Hindlimb muscle (tissue), 1 donor: ENCODE data around the gene NOXA1. TPM values are rescaled to one million over a fixed set of nuclear protein-coding genes. Genes with fewer than 3 reads are reported as not detected.
"Not testable (repeated sequence)": the region's sequence is repeated elsewhere in the genome, so short reads cannot be mapped to it uniquely, and the experiment has no call there.

Experiments
- DNase-seq: peaks from one replicate; pipeline ENCODE4 v3.0.0-alpha.2; 2013
- polyA plus RNA-seq: library from polyadenylated mRNA; unstranded; fragments of 120-200 nt; gene quantifications from one replicate; pipeline ENCODE4 v1.2.1, GENCODE V29; 2013; ENCODE audit not compliant: insufficient read length

The NOXA1 gene
- polyA plus RNA-seq, 1 donor: 4.2 TPM

DNA sequence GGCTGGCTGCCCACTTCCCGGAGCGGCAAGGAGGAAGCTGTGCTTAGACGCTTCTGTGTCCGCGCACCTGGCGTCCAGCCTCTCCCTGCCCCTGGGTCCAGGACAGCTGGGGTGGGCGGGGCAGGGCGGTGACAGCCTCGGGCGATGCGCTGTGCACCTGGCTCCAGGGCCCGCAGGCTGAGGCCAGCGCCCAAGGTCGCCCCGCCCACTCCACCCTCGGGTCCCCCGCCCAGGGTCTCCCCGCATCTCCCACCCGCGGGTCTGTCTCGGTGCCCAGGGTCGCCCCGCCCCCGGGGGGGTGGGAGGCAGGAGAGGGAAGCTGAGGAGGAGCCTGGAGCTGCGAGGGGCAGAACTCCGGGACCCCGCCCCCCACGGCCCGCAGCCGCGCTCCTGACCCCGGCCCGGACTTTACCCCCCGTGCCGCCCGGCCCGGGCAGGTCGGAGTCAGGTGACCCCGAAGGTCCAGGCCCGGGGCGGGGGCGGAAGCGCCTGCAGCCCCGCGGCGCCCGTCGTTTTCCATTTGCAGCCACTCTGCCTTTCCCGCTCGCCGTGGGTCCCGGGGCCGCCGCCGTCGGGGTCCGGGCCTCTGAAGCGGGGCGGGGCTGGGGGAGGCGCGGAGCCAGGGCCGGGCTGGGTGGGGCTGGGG lies 18.2 kb downstream of the NOXA1 start, which contains the start of gene ENTPD8:
Gene ENTPD8 (minus strand): TSS at position 69 of the 646 bp plus-strand sequence. CDS start 3,072 bp downstream, outside the sequence.
- no peak for DNase-seq

DNA sequence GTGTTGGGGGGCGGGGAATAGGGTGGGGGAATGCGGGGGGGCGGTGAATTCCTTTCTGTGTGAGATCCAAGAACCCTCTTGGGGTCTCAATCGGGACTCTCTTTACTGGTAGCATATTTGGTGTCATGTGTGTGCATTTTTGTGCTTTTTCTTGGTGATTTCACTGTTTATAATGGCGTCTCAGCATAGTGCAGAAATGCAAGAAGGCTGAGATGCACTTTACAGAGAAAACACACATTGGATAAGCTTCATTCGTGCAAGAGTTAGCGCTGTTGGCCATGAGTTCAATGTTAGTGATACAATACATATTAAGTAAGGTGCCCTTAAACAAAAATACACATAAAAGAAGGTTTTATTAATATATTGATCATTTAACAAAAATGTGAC lies 18.7 kb downstream of the NOXA1 start:
- no peak for DNase-seq

DNA sequence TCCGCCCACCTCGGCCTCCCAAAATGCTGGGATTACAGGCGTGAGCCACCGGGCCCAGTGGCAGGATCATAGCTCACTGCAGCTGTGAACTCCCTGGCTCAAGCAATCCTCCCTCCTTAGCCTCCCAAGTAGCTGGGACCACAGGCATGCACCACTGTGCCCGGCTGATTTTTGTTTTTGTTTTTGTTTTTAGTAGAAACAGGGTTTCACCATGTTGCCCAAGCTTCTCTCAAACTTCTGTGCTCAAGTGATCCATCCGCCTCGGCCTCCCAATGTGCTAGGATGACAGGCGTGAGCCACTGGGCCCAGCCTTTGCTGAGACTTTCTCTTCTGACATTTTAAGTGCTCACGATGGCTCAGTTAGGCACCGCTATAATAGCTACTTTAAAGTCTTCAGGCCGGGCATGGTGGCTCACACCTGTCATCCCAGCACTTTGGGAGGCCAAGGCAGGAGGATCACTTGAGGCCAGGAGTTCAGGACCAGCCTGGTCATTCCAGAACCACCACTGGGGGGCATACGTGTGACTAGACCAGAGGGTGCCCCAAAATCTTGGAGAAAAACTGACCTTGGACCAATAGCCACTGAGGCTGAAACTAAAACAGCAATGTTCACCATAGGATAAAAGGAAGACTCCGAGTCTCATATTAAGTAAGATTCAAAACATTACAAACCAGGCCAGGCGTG lies 21.1 kb downstream of the NOXA1 start:
- no peak for DNase-seq

DNA sequence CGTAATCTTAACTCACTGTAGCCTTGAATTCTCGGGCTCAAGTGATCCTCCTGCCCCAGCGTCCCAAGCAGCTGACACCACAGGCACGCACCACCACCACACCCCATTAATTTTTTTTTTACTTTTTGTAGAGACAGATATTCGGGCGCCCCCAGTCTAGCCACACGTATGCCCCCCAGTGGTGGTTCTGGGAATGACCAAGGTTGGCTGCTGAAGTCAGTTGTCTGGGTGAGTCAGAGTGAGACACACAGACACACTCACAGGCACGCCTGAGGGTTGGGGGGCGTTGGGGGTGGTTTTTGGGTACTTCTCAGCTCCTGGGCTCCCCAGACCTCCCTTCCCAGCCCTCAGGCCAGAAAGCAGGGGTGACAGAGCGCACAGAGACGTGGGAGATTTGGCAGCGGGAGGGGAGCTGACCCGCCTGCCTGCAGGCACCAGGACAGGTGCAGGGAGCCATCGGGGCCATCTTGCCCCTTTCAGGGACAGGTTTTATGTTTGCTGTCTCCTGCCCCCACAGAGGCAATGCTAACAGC lies 22.1 kb downstream of the NOXA1 start:
- peak; percentile 76 for DNase-seq

DNA sequence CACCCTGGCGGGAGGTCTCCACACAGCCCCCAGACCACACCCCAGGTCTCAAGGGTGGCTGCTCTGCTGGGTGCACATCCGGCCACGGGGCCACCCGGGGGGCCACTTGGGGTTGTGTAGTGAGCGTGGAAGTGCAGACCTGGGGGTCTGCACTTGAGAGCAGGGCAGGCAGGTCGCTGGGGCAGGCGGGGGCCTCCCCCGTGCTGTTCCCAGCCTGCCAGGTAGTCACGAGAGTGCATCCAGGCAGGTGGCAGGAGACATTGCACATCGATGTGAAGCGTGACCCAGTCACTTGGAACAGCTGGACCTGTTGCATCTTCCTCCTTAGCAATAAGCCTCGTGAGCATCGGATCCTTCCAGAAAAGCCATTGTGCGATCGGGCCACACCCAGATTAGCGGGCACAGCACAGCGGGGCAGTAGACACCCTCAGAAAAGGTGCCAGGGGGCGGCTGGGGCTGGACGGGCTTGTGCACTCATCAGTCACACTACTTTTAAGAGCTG lies 22.8 kb downstream of the NOXA1 start:
- no peak for DNase-seq

DNA sequence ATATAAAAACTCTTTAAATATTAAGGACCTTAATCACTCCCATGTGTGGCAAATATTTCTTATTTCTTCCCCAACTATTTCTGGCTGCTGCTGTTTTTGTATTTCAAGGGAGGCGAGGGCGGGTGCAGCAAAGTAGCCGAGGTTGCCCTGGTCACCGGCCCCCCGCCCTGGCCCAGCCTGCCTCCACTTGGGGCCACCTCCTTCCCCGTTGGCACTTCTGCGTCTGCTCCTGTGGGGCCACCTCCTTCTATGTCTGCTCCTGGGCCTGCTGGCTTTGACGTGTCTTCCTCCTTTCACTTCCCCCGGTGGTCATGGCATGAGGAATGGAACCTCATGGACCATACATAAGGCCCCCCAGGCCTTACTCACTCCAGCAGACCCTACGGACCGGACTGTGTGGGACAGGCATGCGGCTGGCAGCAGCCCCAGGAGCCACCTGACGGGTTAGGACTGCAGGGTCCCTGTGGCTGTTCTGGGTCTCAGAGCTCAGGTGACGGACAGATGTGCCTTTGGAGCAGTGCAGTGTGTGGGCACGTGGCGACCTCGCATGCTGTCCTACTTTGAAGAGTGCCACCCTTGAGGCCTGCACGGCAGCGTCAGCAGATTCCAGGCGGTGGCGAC lies 23.8 kb downstream of the NOXA1 start:
- DNase-seq: no peak

DNA sequence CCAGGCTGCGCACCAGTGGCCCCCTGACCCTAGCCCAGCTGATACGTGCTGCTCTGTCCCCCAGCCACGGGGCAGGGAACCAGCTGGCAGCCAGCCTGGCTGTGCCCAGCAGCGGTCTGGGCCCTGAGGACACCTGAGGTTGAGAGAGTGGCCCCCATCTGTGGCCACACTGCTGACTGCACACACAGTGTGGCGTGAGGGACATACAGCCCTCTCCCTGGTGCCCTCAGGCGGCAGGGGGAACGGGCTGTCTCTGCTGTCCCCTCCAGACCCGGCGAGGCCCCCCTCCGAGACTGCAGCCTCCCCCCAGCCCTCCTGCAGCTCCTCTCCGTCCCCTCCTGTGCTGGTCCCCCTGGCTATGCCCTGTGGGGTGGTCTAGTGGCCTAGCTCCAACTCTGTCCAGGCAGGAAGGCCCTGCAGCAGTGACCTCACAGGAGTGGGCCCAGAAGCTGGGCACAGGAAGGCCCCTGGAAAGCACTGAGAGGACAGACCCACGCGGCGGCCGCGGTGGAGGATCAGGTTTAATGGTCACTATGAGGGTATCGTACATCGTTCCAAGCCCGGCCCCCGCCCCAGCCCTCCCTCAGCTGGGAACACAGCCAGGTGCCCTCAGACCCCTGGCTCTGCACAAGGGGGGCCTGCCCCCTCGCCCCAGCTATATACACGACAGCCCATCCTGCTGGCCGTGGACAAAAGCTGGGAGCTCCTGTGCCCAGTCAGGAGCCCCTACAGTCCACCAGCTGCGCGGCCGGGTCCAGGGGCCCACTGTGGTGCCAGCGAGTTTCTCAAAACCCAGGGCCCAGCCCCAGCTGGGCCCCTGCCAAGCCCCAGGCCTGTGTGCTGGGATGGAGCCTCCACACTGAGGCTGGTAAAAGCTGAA lies 24.8 kb downstream of the NOXA1 start:
- DNase-seq: no peak

DNA sequence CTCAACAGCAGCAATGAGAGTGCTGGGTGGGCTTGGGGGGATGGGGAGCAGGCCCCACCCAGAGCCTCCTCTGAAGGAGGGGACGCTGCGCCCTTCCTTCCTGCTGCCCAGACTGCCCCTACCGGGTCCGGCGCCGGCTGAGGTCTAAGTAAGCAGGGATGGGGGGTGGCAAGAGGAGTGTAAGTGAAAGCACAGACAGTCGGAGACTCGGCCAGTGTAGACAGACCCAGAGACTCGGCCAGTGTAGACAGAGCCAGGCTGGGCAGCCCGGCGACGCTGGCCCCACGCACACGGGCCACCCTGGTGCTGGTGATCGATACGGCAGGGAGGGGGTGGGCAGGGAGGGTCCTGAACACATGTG lies 25.4 kb downstream of the NOXA1 start:
- no peak for DNase-seq

DNA sequence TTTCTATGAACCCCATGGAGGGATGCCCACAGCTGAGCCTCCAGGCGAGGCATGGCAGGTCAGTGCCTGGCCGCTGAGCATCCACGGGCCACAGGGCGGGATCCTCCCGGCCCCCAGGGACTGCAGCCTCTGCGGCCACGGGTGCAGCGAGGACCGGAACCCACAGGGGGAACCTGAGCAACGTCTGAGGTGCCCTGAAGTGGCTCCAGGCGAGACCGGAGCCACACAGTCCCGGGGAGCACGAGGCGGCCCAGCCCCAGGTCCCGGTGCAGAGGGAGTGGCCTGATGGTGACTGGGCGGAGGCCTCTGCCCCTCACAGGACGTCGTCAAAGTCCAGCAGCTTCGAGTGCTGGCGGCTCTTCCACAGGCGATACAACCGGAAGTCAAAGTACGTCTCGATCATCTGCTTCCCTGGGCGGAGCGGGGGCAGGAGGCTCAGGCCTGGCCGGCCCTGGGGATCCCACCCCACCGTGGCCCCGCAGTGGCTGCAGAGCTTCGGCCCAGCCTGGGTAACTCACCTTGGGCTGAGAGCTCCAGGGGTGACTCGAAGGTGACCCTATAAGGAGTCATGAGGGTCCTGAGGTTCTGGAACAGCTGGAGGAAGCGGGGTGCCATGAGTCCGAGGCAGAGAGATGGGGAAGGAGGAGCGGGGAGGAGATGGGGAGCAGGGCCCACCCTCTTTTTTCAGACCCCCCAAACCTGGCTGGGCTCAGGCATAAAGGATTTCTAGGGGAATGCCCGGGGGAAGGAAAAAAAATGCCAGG lies 26.1 kb downstream of the NOXA1 start:
- no peak for DNase-seq

DNA sequence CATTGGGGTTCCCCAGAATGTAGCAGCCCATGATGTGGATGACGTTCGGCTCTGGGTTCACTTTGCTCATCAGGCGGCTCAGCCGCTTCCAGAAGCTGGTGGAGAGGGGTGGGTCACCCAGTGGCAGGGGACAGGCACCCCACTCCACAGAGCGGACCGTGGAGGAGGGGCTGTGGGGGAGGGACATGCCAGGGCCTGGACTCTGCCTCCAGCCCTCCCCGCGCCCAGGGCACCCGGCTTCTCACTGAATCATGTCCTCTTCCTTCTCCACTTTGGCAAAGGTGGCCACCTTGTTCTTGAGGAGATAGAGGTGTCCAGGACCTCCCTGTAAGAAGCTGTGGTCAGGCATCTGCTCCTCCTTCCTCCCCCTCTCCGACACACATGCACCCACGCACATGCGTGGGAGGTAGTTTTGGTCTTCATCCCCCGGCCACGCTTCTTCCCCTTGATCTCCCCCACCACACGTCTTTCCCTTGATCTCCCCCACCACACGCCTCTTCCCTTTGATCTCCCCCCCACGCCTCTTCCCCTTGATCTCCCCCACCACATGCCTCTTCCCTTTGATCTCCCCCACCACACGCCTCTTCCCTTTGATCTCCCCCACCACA lies 26.8 kb downstream of the NOXA1 start:
- no peak for DNase-seq

DNA sequence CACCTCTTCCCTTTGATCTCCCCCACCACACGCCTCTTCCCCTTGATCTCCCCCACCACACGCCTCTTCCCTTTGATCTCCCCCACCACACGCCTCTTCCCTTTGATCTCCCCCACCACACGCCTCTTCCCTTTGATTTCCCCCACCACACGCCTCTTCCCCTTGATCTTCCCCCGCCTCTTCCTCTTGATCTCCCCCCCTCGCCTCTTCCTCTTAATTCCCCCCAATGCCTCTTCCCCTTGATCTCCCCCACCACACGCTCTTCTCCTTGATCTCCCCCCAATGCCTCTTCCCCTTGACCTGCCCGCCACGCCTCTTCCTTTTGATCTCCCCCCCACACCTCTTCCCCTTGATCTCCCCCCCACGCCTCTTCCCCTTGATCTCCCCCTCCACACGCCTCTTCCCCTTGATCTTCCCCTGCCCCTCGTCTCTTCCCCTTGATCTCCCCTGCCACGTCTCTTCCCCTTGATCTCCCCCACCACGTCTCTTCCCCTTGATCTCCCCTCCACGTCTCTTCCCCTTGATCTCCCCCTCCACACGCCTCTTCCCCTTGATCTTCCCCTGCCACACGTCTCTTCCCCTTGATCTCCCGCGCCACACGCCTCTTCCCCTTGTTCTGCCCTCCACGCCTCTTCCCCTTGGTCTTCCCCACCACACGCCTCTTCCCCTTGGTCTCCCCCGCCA lies 27.5 kb downstream of the NOXA1 start:
- not testable (repeated sequence) for DNase-seq

DNA sequence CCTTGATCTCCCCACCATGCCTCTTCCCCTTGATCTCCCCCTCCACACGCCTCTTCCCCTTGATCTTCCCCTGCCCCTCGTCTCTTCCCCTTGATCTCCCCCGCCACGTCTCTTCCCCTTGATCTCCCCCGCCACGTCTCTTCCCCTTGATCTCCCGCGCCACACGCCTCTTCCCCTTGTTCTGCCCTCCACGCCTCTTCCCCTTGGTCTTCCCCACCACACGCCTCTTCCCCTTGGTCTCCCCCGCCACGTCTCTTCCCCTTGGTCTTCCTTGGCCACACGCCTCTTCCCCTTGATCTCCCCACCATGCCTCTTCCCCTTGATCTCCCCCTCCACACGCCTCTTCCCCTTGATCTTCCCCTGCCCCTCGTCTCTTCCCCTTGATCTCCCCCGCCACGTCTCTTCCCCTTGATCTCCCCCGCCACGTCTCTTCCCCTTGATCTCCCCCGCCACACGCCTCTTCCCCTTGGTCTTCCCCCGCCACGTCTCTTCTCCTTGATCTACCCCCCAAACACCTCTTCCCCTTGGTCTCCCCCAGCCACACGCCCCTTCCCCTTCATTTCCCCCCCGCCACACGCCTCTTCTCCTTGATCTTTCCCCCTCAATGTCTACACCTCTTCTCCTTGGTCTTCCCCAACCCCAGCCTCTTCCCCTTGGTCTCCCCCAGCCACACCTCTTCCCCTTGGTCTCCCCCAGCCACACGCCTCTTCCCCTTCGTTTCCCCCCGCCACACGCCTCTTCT lies 28.2 kb downstream of the NOXA1 start:
- DNase-seq: not testable (repeated sequence)

DNA sequence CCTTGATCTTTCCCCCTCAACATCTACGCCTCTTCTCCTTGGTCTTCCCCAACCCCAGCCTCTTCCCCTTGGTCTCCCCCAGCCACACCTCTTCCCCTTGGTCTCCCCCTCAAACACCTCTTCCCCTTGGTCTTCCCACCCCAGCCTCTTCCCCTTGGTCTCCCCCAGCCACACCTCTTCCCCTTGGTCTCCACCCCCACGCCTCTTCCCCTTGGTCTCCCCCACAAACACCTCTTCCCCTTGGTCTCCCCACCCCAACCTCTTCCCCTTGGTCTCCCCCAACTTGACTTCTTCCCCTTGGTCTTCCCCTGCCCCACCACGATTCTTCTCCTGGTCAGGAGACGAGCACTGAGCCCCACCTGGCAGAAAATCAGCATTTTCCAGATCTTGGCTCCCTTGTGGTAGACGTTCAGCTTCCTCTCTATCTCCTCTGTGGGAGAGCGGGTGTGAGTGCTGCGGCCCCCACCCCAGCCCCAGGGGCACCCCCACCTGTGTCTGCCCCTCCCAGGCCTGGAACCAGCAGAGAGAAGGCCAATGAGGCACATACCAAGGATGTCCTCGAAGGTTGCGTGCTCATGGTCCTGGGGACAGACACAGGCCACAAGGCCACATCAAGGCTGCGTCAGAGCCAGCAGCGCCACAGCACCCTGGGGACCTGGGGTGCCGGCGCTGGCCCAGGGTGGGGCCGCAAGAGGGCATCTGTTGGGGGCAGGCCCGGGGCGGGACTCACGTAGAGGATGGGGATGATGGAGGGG lies 29.0 kb downstream of the NOXA1 start:
- DNase-seq: no peak

DNA sequence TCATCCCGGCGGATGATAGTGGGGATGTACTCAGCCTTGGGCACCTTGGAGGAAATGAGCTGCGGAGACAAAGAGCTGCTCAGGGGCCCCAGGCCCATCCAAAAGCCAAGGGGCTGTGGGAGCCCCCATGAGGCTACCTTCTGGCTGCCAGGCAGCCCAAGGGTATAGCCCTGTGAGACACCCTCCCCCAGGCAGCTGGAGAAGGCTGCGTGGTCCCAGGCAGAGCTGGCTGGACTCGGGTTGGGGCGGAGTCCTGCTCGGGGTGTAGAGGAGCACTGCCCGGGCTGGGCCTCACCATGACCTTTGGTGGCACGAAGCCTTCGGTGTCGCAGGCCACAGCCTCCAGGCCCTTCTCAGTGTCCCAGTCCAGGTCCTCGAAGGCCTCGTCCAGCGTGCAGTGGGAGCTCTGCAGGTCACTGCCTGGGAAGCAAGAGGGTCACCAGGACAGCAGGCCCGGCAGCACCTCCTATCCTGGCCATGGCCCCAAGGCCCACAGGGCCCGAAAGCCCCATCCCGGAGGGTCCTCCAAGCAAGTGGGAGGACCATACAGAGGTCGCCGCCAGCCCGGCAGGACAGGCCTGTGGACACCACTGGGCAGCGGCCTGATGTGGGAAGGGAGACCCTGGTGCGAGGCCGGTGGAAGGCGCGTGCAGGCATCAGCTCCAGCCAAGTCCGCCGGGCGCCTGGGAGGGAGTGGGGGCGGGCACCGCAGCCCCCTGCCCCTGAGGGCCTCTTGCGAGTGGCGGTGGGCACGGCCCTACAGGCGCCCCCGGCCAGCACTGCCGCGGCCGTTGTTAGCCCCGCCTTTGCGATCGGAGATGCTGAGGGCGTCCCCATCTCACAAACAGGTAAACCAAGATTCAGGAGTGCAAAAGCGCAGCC lies 29.8 kb downstream of the NOXA1 start:
- no peak for DNase-seq

DNA sequence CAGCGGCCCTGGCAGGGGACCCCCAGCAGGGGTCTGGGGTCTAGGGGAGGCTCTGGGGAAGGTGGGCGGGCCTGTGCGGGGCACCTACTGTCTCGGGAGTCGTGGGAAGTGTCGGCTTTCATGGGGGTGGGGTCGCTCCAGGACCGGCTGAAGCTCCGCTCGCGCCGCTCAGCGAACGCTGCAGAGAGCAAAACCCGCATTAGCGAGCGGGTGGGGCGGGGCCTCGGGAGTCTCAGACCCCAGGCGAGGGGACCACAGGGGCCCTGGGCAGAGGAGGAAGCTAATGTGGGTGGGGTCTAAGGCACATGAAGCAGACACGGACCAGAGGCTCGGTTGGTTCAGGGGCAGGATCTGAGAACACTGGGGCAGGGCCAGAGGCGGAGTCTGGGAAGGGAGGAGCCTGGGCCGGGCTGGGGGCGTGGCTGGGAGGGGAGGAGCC lies 30.5 kb downstream of the NOXA1 start:
- DNase-seq: no peak

DNA sequence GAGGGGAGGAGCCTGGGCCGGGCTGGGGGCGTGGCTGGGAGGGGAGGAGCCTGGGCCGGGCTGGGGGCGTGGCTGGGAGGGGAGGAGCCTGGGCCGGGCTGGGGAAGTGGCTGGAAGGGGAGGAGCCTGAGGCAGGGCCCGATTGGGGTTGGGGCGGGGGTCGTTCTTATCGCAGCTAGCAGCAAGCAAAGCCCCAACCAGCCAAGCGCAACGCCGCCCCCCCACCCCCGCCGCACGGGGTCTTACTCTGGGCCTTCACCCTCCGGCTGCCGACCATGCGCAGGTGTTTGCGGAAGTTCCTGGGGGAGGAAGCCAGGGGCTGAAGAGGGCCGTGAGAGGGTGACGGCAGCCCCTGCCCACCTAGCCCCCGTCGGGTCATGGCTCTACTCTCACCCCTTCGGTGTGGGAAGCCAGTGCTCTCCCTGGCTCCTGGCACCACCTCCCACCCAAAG lies 31.0 kb downstream of the NOXA1 start:
- DNase-seq: no peak

DNA sequence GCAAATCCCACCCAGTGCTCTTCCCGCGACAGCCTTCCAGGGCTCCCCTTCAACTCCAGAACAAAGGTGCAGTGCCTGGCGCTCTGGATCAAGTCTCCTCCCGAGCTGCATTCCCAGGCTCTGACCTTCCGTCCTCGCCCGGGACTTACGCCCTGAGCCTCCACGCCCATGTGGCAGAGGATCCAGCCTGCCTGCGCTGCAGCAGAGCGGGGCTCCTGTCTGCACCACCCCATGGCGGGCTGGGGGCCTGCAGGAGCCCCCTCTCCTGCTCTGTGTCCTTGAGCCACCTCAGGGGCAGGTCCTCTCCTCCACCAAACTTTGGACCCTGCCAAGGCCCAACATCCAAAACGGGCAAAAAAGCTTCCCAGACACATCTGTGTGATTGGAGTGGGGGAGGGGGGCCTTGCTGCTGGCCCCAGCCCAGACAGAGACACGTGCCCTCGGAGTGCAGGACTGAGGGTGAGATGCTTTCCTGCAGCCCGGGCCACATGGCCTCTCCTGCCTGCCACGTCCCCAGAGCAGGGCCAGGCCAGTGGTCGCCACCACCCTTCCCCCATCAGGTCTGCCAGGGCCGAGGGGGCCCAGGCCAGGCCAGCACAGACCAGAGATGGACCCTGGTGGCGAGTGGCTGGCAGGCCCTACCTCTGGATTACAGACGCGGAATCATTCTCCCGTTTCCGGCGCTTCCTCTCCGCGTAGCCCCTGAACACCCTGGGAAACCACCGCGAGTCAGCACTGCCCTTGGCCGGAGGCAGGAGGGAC lies 31.6 kb downstream of the NOXA1 start:
- DNase-seq: no peak
